Thymus (tissue), 11 donors: ENCODE measurements around the gene SLC41A3. TPM values are rescaled to one million over a fixed set of nuclear protein-coding genes. Genes with fewer than 3 reads are reported as not detected.
A peak's percentile ranks its signal among the peaks of the same experiment; 100 is the strongest.
"Not testable (repeated sequence)": the region's sequence is repeated elsewhere in the genome, so short reads cannot be mapped to it uniquely, and the experiment has no call there.

ENCODE experiments used
- DNase-seq, 9 donors: peaks; one replicate each; pipeline ENCODE4 v3.0.0-alpha.2; 2013; ENCODE audit warnings: low spot score in 9 of 9, low read depth in 6 of 9, missing footprints in 1 of 9
- H3K27ac ChIP-seq, 2 donors: one replicate each; pipeline ENCODE4 v1.5.1; 2013; ENCODE audit warnings: control low read depth in 1 of 2, low read depth in 1 of 2, low read length in 1 of 2, mild to moderate bottlenecking in 1 of 2, moderate library complexity in 1 of 2
- H3K27me3 ChIP-seq, 2 donors: one replicate each; pipeline ENCODE4 v1.5.1; 2013; ENCODE audit warnings: low read length in 1 of 2; ENCODE audit not compliant: control insufficient read depth in 2 of 2, insufficient read depth in 1 of 2
- H3K36me3 ChIP-seq, 2 donors: one replicate each; pipeline ENCODE4 v1.5.1; 2013; ENCODE audit warnings: low read length in 1 of 2, mild to moderate bottlenecking in 1 of 2, moderate library complexity in 1 of 2; ENCODE audit not compliant: control insufficient read depth in 2 of 2, insufficient read depth in 2 of 2
- H3K4me1 ChIP-seq, 2 donors: one replicate each; pipeline ENCODE4 v1.5.1; 2013; ENCODE audit warnings: low read length in 2 of 2; ENCODE audit not compliant: control insufficient read depth in 2 of 2, insufficient read depth in 2 of 2
- H3K4me3 ChIP-seq, 2 donors: one replicate each; pipeline ENCODE4 v1.5.1; 2013; ENCODE audit warnings: low read length in 2 of 2, control low read depth in 1 of 2, mild to moderate bottlenecking in 1 of 2
- H3K9me3 ChIP-seq, 2 donors: one replicate each; pipeline ENCODE4 v1.5.1; 2013; ENCODE audit warnings: low read length in 1 of 2, mild to moderate bottlenecking in 1 of 2; ENCODE audit not compliant: control insufficient read depth in 2 of 2, insufficient read depth in 1 of 2
- WGBS: extraction: QIAGEN DNeasy Blood & Tissue Kit; methylation state at CpG from one replicate; pipeline ENCODE4 v1.1.7; 2013; 5-methylcytosine and 5-hydroxymethylcytosine counted together
- polyA plus RNA-seq: library from polyadenylated mRNA; stranded (reverse); fragments of 200-250 nt; gene quantifications from one replicate; pipeline ENCODE4 v1.2.3, GENCODE V29; 2013
- total RNA-seq: library from RNA; stranded (reverse); fragments of 120-200 nt; gene quantifications from one replicate; pipeline ENCODE4 v1.2.4, GENCODE V29; 2013
- donor health status: healthy.

Gene SLC41A3
- total and polyA plus RNA-seq, 2 donors = 31.3 to 33.5 TPM

- H3K4me1 ChIP-seq, H3K9me3 ChIP-seq, H3K27ac ChIP-seq, H3K4me3 ChIP-seq, H3K36me3 ChIP-seq: not testable (repeated sequence)
- peak in 2 of 9 donors; percentile 6 to 18 for DNase-seq
- H3K27me3 ChIP-seq = peaks cover 9 to 35% of the 10 kb centered on the region in 2 donors
- 4% methylated on average over 29 of the region's 31 CpGs for WGBS
Observed at GRCh38 chr3:125971997-125972944, 111.7 kb downstream of the SLC41A3 start.

DNA sequence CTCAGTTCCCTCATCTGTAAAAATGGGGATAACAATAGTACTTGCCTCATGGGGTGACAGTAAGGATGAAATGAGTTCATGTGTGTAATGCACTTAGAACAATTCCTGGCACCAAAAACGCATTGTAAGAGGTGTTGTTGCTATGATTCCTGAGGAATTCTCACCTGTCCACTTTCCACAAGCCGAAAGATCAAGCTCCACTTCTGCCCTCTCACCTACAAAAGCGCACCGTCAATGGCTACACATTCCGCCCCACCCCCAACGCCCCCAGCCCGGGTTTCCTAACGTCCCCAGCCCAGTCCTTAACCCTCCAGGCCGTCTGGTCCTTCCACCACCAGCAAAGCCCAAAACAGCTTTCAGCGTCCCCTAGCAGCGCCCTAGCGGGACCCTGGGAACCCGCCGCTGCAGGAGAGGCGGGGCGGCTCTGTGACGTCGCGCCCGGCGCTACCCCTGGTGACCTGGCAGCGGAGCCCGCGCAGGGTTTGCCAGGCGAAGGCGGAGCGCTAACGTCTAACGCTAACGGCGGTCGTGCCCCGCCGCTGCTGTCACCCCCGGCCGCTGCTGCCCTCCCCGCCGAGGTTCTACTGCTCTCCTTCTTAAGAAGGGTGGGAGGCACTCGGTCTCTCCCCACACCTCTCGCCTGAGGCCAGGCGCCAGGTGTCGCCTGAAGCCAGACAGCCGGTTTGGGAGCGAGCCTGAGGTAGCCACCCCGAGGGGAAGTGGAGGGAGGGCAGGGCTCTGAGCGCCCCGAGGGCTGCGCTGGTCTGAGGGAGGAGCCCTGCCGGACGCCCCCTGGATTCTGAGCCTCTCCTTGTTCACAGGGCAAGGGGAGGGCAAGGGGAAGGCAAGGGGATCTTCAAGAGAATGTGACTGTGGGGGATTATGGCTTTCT lies 115.0 kb downstream of the SLC41A3 start, which contains the start of gene ROPN1B:
Gene ROPN1B (plus strand): TSS at position 478 of the 892 bp plus-strand sequence. CDS start 2,877 bp downstream, outside the sequence.
- H3K9me3 ChIP-seq, H3K4me1 ChIP-seq, DNase-seq, H3K4me3 ChIP-seq, H3K36me3 ChIP-seq, H3K27ac ChIP-seq: not testable (repeated sequence)
- H3K27me3 ChIP-seq = peaks cover 9 to 45% of the 10 kb centered on the region in 2 donors
- WGBS = 14% methylated on average over 4 of the region's 50 CpGs

DNA sequence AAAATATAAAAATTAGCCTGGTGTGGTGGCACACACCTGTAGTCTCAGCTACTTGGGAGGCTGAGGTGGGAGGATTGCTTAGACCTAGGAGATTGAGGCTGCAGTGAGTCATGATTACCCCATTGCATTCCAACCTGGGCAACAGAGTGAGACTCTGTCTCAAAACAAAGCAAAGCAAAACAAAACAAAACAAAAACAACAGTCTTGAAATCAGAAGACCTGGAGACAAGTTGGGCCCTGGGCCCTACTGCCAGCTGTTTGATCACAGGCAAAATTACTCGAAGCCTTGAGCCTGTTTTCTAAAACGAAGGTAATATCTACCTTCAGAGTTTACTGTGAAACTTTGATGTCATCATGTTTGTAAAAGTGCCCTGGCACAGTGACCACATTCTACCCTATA lies 115.8 kb downstream of the SLC41A3 start:
- not testable (repeated sequence) for H3K4me1 ChIP-seq, H3K27ac ChIP-seq, DNase-seq, H3K36me3 ChIP-seq, H3K9me3 ChIP-seq, H3K4me3 ChIP-seq
- H3K27me3 ChIP-seq = peaks cover 9 to 45% of the 10 kb centered on the region in 2 donors
- 97% methylated on average over 2 of the region's 2 CpGs for WGBS

- H3K4me1 ChIP-seq = peaks cover 0 to 5% of the 10 kb centered on the region in 2 donors
- no peak overlapping the region for H3K4me3 ChIP-seq
- H3K36me3 ChIP-seq = no peaks in the 10 kb centered on the region
- no peaks in the 10 kb centered on the region for H3K9me3 ChIP-seq
- H3K27me3 ChIP-seq = peaks cover 7 to 45% of the 10 kb centered on the region in 2 donors
- no peak for DNase-seq
- H3K27ac ChIP-seq = no peak overlapping the region
Observed at GRCh38 chr3:125967156-125967555, 116.8 kb downstream of the SLC41A3 start.

DNA sequence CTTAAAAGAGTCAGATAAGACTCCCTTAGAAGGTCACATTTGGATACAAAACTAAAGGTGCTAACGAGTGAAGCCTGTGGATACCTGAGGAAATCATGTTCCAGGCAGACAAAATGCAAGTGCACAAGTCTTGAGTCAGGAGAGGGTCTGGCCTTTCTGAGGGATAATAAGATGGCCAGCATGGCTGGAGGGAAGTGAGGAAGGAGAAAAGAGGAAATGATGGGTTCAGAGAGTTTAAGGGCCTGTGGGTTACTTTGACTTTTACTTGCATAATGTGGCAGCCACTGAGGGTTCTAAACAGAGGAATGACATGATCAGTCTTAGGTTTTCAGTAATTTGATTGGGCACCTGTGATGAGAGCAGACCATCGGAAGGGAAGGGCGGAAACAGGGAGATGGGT lies 118.4 kb downstream of the SLC41A3 start:
- Histone ChIP-seq H3K36me3 (no peaks in the 10 kb centered on the region), H3K4me1 (no peaks in the 10 kb centered on the region)
- WGBS = 96% methylated on average over 3 of the region's 3 CpGs

GRCh38 chr3:125963834-125964233 lies 120.1 kb downstream of the SLC41A3 start:
- H3K27me3 ChIP-seq = peaks cover 2 to 40% of the 10 kb centered on the region in 2 donors
- not testable (repeated sequence) for H3K27ac ChIP-seq

More for the DNA sequence above, 118.4 kb downstream of the SLC41A3 start:
- H3K4me3 ChIP-seq = no peak overlapping the region
- no peak overlapping the region for H3K27ac ChIP-seq
- DNase-seq = no peak
- peaks cover 2 to 34% of the 10 kb centered on the region in 2 donors for H3K27me3 ChIP-seq
- no peaks in the 10 kb centered on the region for H3K9me3 ChIP-seq

GRCh38 chr3:125961289-125961589 lies 122.7 kb downstream of the SLC41A3 start:
- Histone ChIP-seq H3K27me3 (peaks cover 8 to 38% of the 10 kb centered on the region in 2 donors), H3K27ac (no peak overlapping the region), H3K4me1 (no peaks in the 10 kb centered on the region), H3K4me3 (no peak overlapping the region), H3K9me3 (peaks cover 3 to 18% of the 10 kb centered on the region in 2 donors), H3K36me3 (no peaks in the 10 kb centered on the region)
- WGBS = 85% methylated on average over 6 of the region's 6 CpGs
- DNase-seq = no peak

More at GRCh38 chr3:125963834-125964233, 120.1 kb downstream of the SLC41A3 start:
- not testable (repeated sequence) for H3K4me1 ChIP-seq, H3K36me3 ChIP-seq, H3K4me3 ChIP-seq, DNase-seq
- peaks cover 0 to 13% of the 10 kb centered on the region in 2 donors for H3K9me3 ChIP-seq
- WGBS = 71% methylated on average over 1 of the region's 1 CpG

GRCh38 chr3:125960456-125961288 lies 123.3 kb downstream of the SLC41A3 start:
- 90% methylated on average over 11 of the region's 11 CpGs for WGBS
- Histone ChIP-seq H3K9me3 (peaks cover 3 to 18% of the 10 kb centered on the region in 2 donors), H3K4me3 (no peak overlapping the region), H3K4me1 (no peaks in the 10 kb centered on the region), H3K27me3 (peaks cover 8 to 34% of the 10 kb centered on the region in 2 donors), H3K36me3 (no peaks in the 10 kb centered on the region), H3K27ac (no peak overlapping the region)
- DNase-seq = no peak
